Measurements from ENCODE around the gene HMOX1.

DNA sequence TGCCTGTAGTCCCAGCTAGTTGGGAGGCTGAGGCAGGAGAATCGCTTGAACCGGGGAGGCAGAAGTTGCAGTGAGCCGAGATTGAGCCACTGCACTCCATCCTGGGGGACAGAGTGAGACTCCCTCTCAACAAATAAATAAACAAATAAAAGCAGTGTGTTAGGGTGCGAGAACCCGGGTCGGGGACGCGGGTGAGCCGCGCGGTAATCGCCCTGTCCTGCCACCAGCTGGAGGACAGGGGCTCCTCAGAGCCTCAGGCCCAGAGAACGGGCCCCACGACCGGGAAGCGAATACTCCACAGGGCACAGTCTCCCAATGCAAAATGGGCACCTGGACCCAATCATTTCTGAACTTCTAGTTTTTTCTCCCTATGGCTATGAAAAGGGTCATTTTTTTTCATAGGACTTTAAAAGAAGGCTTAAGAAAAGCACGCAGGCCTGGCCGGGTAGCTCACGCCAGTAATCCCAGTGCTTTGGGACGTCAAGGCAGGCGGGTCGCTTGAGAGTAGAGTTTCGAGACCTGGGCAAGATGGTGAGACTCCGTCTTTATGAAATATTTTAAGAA, 18.3 kb downstream of the HMOX1 start:
- no peak for TF ChIP-seq CTCF (IDR thresholded peaks at IDR 0.05)
- TF ChIP-seq POLR2A (IDR thresholded peaks at IDR 0.05), result no peak
